Bronchial epithelial cell (primary cell): ENCODE results near the gene SLC9C1. TPM values are rescaled to one million over a fixed set of nuclear protein-coding genes. Genes with fewer than 3 reads are reported as not detected.
A peak's percentile ranks its signal among the peaks of the same experiment; 100 is the strongest.

Source experiments
- DNase-seq: peaks from one replicate; pipeline ENCODE4 v3.0.0-alpha.2; 2010; ENCODE audit warnings: low read depth
- FAIRE-seq: peaks from 2 replicates; lab custom pipeline; 2011; peaks lifted over from hg19 to GRCh38; lab: Jason Lieb, UNC
- H3K27me3 ChIP-seq: 2 replicates; pipeline ENCODE4 v1.5.1; 2011; ENCODE audit warnings: low read length; ENCODE audit not compliant: control insufficient read depth, insufficient read depth
- H3K36me3 ChIP-seq: 2 replicates; pipeline ENCODE4 v1.5.1; 2011; ENCODE audit warnings: low read length; ENCODE audit not compliant: control insufficient read depth, insufficient read depth
- H3K4me3 ChIP-seq: 2 replicates; pipeline ENCODE4 v1.5.1; 2011; ENCODE audit warnings: mild to moderate bottlenecking, low read depth, low read length, control low read depth
- total RNA-seq: library from RNA; depleted of rRNA; stranded (reverse); fragments of >200 nt; gene quantifications from 2 replicates; pipeline ENCODE4 v1.2.1, GENCODE V29; 2014
- TF ChIP-seq, protein P1 (sequence below): IDR thresholded peaks from 2 replicates; pipeline ENCODE4 v1.5.1; 2011; ENCODE audit warnings: mild to moderate bottlenecking, moderate library complexity, low read length, control low read depth, inconsistent platforms; ENCODE audit not compliant: insufficient read depth, severe bottlenecking

Gene SLC9C1
- total RNA-seq, 1 donor from 2014 or later = not detected

DNA sequence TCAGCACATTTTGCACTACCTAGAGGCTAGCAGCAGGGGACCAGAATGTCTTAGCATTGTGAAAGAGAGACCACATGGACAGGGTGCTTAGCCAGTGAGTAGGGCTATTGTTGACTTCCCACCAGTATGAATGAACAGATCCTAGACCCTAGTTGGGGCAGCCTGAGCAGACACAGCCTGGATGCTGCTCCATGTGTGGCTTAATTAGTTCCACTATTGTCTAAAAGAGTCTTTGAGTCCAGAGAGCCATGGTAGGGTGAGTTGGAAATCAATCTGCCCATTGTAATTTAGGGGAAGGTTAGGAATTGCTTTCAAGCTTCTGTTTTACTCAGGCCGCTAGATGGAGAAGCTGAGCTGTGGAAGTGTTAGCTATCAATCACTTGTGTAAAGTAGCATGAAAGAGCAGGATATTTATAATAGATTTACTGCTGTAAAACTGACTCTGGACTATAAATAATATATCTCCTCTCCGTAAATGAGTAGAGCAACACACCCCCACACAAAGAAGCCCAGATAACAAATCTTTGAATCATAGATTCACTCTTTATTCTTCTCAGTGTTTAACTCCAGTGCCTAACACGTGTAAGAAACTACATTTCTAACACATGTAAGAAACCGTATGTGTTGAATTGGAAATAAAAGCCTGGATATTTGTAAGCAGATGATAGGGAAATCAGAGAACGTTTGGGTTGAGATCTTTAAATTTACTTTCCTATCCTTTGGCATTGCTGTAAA, 156.9 kb downstream of the SLC9C1 start:
- peak; percentile 64 for DNase-seq

GRCh38 chr3:112136046-112136445, 158.0 kb downstream of the SLC9C1 start:
- no peak for DNase-seq
- Histone ChIP-seq H3K36me3 (no peaks in the 10 kb centered on the region), H3K27me3 (no peaks in the 10 kb centered on the region), H3K4me3 (no peak overlapping the region)
- TF ChIP-seq, protein P1, sequence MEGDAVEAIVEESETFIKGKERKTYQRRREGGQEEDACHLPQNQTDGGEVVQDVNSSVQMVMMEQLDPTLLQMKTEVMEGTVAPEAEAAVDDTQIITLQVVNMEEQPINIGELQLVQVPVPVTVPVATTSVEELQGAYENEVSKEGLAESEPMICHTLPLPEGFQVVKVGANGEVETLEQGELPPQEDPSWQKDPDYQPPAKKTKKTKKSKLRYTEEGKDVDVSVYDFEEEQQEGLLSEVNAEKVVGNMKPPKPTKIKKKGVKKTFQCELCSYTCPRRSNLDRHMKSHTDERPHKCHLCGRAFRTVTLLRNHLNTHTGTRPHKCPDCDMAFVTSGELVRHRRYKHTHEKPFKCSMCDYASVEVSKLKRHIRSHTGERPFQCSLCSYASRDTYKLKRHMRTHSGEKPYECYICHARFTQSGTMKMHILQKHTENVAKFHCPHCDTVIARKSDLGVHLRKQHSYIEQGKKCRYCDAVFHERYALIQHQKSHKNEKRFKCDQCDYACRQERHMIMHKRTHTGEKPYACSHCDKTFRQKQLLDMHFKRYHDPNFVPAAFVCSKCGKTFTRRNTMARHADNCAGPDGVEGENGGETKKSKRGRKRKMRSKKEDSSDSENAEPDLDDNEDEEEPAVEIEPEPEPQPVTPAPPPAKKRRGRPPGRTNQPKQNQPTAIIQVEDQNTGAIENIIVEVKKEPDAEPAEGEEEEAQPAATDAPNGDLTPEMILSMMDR = no peak
- no peak for FAIRE-seq

More for the DNA sequence above, 156.9 kb downstream of the SLC9C1 start:
- H3K4me3 ChIP-seq = no peak overlapping the region
- no peaks in the 10 kb centered on the region for H3K27me3 ChIP-seq
- H3K36me3 ChIP-seq = no peaks in the 10 kb centered on the region
- TF ChIP-seq, protein P1 = peak; percentile 64
- no peak for FAIRE-seq

- peak; percentile 13 for DNase-seq
- no peaks in the 10 kb centered on the region for H3K36me3 ChIP-seq
- no peak for FAIRE-seq
- no peak overlapping the region for H3K4me3 ChIP-seq
- no peaks in the 10 kb centered on the region for H3K27me3 ChIP-seq
- TF ChIP-seq, protein P1 = no peak
These were observed 159.5 kb downstream of the SLC9C1 start for GRCh38 chr3:112134335-112135124.

DNA sequence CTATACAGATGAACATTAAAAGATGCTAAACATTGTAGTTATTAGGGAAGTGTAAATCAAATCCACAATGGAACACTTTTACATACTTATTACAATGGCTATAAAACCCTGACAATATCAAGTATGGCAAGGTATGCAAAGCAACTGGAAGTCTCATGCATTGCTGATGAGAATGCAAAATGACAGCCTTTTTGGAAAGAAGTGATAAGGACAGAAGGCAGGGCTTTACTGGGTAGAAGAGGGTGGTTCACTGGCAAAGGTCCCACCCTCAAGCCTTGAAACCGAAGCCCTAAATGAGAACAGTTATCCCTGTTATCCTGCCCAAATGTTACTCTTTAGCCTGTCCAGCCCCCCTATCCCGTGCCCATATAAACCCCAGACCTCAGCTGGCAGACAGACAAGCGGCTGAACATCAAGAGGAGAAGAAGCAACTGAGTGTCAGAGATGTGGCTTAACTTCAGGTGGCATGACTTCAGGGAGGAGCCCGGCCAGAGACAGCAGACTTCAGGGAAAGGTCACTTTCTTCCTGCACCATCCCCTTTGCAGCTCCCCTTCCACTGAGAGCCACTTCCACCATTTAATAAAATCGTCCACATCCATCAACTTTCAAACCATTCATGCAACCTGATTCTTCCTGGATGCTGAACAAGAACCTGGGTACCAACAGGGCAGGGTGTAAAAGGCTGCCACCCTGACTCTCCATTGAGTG, 160.2 kb downstream of the SLC9C1 start:
- FAIRE-seq (no peak), DNase-seq (no peak)
- TF ChIP-seq, protein P1 = no peak
- no peaks in the 10 kb centered on the region for H3K27me3 ChIP-seq
- H3K36me3 ChIP-seq = no peaks in the 10 kb centered on the region
- no peak overlapping the region for H3K4me3 ChIP-seq

GRCh38 chr3:112132975-112133448, 161.0 kb downstream of the SLC9C1 start, which contains the start of gene GCSAM:
TSS of gene GCSAM (minus strand) at chr3:112133248. CDS start at chr3:112133120, 128 bp downstream.
- TF ChIP-seq, protein P1 = no peak
- DNase-seq (peak; percentile 92), FAIRE-seq (no peak)
- Histone ChIP-seq H3K4me3 (no peak within 1 kb of the TSS), H3K27me3 (no peaks in the 10 kb centered on the region), H3K36me3 (no peaks in the 10 kb centered on the region)
